OCI-LY7 (cell line): ENCODE results near the gene IPO9. TPM values are rescaled to one million over a fixed set of nuclear protein-coding genes. Genes with fewer than 3 reads are reported as not detected.

Source experiments
- BruUV-seq: library from RNA; stranded (reverse); fragments of 400-500 nt; replicated peaks from 2 replicates; lab custom pipeline; 2021; lab: Mats Ljungman, UMichigan
- CTCF ChIA-PET: fragments of 300-600 bp; sonication (Branson Sonifier 250); formaldehyde crosslinking; loops from one replicate; lab custom pipeline; 2022; ENCODE audit warnings: antibody characterized with exemption; ENCODE audit not compliant: unreplicated experiment; lab: Charles Lee
- POLR2A ChIA-PET: fragments of 300-600 bp; sonication (Branson Sonifier 250); formaldehyde crosslinking; loops from one replicate; lab custom pipeline; 2022; ENCODE audit warnings: antibody characterized with exemption; lab: Charles Lee
- DNase-seq: peaks from one replicate; pipeline ENCODE4 v3.0.0-alpha.2; 2015; ENCODE audit warnings: low spot score
- H2AFZ ChIP-seq: fragments of 200-600 bp; sonication (generic), shearing (Covaris generic); 2 replicates; pipeline ENCODE4 v1.6.1; 2014; ENCODE audit warnings: mild to moderate bottlenecking, antibody characterized with exemption, low read length, moderate library complexity
- H3K27ac ChIP-seq: fragments of 200-600 bp; sonication (generic); 2 replicates; pipeline ENCODE4 v1.5.1; 2014; ENCODE audit warnings: mixed run types, low read depth, mild to moderate bottlenecking, moderate library complexity, low read length, inconsistent platforms; ENCODE audit not compliant: poor library complexity, severe bottlenecking
- H3K36me3 ChIP-seq: fragments of 200-600 bp; sonication (generic); 2 replicates; pipeline ENCODE4 v1.6.1; 2014; ENCODE audit warnings: mild to moderate bottlenecking, antibody characterized with exemption, low read length, moderate library complexity, mixed read lengths; ENCODE audit not compliant: insufficient read depth
- H3K4me1 ChIP-seq: fragments of 200-600 bp; sonication (generic); 2 replicates; pipeline ENCODE4 v1.5.1; 2014; ENCODE audit warnings: mild to moderate bottlenecking, low read length; ENCODE audit not compliant: insufficient read depth, poor library complexity, severe bottlenecking
- H3K4me2 ChIP-seq: fragments of 200-600 bp; sonication (generic); 2 replicates; pipeline ENCODE4 v1.6.1; 2014; ENCODE audit warnings: mild to moderate bottlenecking, low read length
- H3K4me3 ChIP-seq: fragments of 200-600 bp; sonication (generic); 2 replicates; pipeline ENCODE4 v1.5.1; 2014; ENCODE audit warnings: mild to moderate bottlenecking, low read depth, low read length; ENCODE audit not compliant: poor library complexity, severe bottlenecking
- H3K79me2 ChIP-seq: fragments of 200-600 bp; sonication (generic); 2 replicates; pipeline ENCODE4 v1.6.1; 2016; ENCODE audit warnings: low read depth, mild to moderate bottlenecking, low read length, moderate library complexity, mixed read lengths; ENCODE audit not compliant: insufficient read depth
- H3K9me2 ChIP-seq: fragments of 200-600 bp; sonication (generic); 2 replicates; pipeline ENCODE4 v1.6.1; 2016; ENCODE audit warnings: mild to moderate bottlenecking, low read length, mixed read lengths; ENCODE audit not compliant: insufficient read depth
- H3K9me3 ChIP-seq: fragments of 200-600 bp; sonication (generic); 2 replicates; pipeline ENCODE4 v1.6.1; 2014; ENCODE audit warnings: mild to moderate bottlenecking, mixed run types, low read length, mixed read lengths
- H4K20me1 ChIP-seq: fragments of 200-600 bp; sonication (generic); 2 replicates; pipeline ENCODE4 v1.6.1; 2014; ENCODE audit warnings: mild to moderate bottlenecking, antibody characterized with exemption, low read length, moderate library complexity, mixed read lengths; ENCODE audit not compliant: insufficient read depth
- EZH2phosphoT487 ChIP-seq: fragments of 200-600 bp; sonication (generic); IDR thresholded peaks from 2 replicates; pipeline ENCODE4 v1.6.1; 2018; ENCODE audit warnings: low read depth, borderline replicate concordance, mild to moderate bottlenecking, mixed run types, antibody characterized with exemption, low read length, moderate library complexity, mixed read lengths
- intact Hi-C: fragments of 100-400 bp; cut with micrococcal nuclease; formaldehyde crosslinking; loops from one replicate; pipeline ENCODE4 v1.10.0; 2022; ENCODE audit not compliant: unreplicated experiment
- total RNA-seq, 2 experiments: library from RNA; depleted of rRNA in 1 of 2; stranded (reverse); fragments of >200 nt in 1 of 2; shearing (Covaris generic) in 1 of 2; gene quantifications; 2 replicates each; pipeline ENCODE4 v1.2.3, GENCODE V29; 2014 to 2022
- TF ChIP-seq, protein P1 (sequence below): fragments of 200-600 bp; sonication (generic); conservative IDR thresholded peaks from 2 replicates; pipeline ENCODE4 v1.5.1; 2014; ENCODE audit warnings: mild to moderate bottlenecking, antibody characterized with exemption, low read length, moderate library complexity, mixed read lengths

IPO9 gene
- total RNA-seq, 2 experiments from 2014 or later: 47.2 to 67.9 TPM

DNA sequence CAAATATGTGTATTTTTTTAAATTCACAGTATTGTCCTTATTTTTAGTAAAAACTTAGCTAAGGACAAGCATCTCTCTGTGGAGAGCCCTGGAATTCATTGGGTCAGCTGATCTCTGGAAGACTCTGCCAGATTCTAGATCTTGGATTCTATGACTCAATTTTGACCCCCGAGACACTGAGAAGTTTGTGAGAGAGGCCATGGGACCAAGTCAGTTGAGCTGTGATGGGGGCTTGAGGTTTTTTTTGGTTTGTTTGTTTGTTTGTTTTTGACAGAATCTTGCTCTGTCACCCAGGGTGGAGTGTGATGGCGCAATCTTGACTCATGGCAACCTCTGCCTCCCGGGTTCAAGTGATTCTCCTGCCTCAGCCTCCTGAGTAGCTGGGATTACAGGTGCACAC lies 73.2 kb downstream of the IPO9 start:
- H3K79me2 ChIP-seq: no peaks in the 10 kb centered on the region
- no peak overlapping the region for H3K27ac ChIP-seq
- H3K9me3 ChIP-seq: no peaks in the 10 kb centered on the region
- H2AFZ ChIP-seq: no peak overlapping the region
- intact Hi-C loops: no loop called here
- no peak overlapping the region for H3K4me2 ChIP-seq
- no peak for TF ChIP-seq EZH2phosphoT487
- TF ChIP-seq, protein P1, sequence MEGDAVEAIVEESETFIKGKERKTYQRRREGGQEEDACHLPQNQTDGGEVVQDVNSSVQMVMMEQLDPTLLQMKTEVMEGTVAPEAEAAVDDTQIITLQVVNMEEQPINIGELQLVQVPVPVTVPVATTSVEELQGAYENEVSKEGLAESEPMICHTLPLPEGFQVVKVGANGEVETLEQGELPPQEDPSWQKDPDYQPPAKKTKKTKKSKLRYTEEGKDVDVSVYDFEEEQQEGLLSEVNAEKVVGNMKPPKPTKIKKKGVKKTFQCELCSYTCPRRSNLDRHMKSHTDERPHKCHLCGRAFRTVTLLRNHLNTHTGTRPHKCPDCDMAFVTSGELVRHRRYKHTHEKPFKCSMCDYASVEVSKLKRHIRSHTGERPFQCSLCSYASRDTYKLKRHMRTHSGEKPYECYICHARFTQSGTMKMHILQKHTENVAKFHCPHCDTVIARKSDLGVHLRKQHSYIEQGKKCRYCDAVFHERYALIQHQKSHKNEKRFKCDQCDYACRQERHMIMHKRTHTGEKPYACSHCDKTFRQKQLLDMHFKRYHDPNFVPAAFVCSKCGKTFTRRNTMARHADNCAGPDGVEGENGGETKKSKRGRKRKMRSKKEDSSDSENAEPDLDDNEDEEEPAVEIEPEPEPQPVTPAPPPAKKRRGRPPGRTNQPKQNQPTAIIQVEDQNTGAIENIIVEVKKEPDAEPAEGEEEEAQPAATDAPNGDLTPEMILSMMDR: no peak
- DNase-seq: no peak
- BruUV-seq: no TSS peak
- H4K20me1 ChIP-seq: no peaks in the 10 kb centered on the region
- CTCF ChIA-PET: no interaction called here
- H3K4me3 ChIP-seq: no peak overlapping the region
- H3K9me2 ChIP-seq: no peaks in the 10 kb centered on the region
- H3K4me1 ChIP-seq: no peaks in the 10 kb centered on the region
- H3K36me3 ChIP-seq: no peaks in the 10 kb centered on the region
- POLR2A ChIA-PET: interaction anchor here (0.6 to 1.1 kb wide), 3 partner anchors 9 to 728 kb away, joined by 3 read pairs; no protein-coding TSS in a partner anchor

- H3K9me3 ChIP-seq: no peaks in the 10 kb centered on the region
- H3K4me1 ChIP-seq: no peaks in the 10 kb centered on the region
- H3K79me2 ChIP-seq: no peaks in the 10 kb centered on the region
- POLR2A ChIA-PET: no interaction called here
- no TSS peak for BruUV-seq
- no peak overlapping the region for H3K4me2 ChIP-seq
- DNase-seq: no peak
- no peaks in the 10 kb centered on the region for H4K20me1 ChIP-seq
- intact Hi-C loops: no loop called here
- H3K36me3 ChIP-seq: no peaks in the 10 kb centered on the region
- no peak overlapping the region for H3K4me3 ChIP-seq
- H3K9me2 ChIP-seq: no peaks in the 10 kb centered on the region
- no peak overlapping the region for H3K27ac ChIP-seq
- TF ChIP-seq, protein P1: no peak
- no peak for TF ChIP-seq EZH2phosphoT487
- H2AFZ ChIP-seq: no peak overlapping the region
- CTCF ChIA-PET: no interaction called here
Observed at GRCh38 chr1:201903135-201903534, 74.2 kb downstream of the IPO9 start.

GRCh38 chr1:201904579-201904978 lies 75.6 kb downstream of the IPO9 start:
- Histone ChIP-seq H3K4me1 (no peaks in the 10 kb centered on the region), H3K27ac (no peak overlapping the region), H3K36me3 (no peaks in the 10 kb centered on the region), H3K9me2 (no peaks in the 10 kb centered on the region), H2AFZ (no peak overlapping the region), H3K9me3 (no peaks in the 10 kb centered on the region), H4K20me1 (no peaks in the 10 kb centered on the region), H3K4me3 (no peak overlapping the region), H3K4me2 (no peak overlapping the region), H3K79me2 (no peaks in the 10 kb centered on the region)
- intact Hi-C loops: no loop called here
- POLR2A ChIA-PET: interaction anchor here (0.5 kb wide), 1 partner anchor 651 kb away, joined by 3 read pairs; no protein-coding TSS in a partner anchor
- DNase-seq: no peak
- BruUV-seq: no TSS peak
- CTCF ChIA-PET: interaction anchor here (0.6 kb wide), 1 partner anchor 307 kb away, joined by 3 read pairs; no protein-coding TSS in a partner anchor
- TF ChIP-seq EZH2phosphoT487: no peak
- TF ChIP-seq, protein P1: no peak
